ENCODE results near the gene GNAI3.
A peak's percentile ranks its signal among the peaks of the same experiment; 100 is the strongest.

The GNAI3 gene

DNA sequence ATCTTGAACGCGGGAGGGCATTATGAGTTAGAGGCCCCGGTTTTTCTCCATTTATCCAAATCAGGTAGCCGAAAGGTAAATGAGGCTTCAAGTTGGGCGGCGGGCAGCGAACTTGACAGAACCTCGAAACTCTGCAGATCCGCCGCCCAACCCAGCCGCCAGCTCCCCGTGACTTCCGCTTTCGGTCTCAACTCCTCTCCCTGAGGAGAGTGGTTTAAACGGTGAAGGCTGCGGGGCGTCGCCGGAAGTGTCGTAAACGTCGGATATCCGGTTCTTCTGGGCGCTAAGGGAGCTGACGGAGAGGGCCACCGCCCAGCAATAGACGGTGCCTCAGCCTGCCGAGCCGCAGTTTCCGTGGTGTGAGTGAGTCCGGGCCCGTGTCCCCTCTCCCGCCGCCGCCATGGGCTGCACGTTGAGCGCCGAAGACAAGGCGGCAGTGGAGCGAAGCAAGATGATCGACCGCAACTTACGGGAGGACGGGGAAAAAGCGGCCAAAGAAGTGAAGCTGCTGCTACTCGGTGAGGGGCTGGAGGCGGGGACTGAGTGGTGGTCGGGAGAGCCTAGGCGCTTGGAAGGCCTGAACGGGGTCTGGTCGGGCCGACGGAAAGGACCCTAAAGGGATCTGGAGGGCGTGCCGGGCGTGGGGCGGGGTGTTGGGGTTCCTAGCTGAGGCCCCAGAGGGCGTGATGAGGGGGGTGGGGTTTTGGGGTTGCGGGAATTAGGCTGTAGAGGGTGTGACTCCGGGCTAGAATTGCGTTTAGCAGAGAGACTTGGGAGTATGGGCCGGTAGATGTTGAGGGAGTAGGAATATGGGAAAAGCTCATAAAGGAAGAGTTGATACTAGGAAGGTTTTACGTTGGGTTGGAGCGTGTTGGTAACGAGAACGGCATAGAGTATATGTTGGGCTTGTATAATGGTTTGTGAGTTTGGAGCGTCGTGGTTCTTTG, at the start of gene GNAI3:
TSS of gene GNAI3 (plus strand) at position 295 of the 947 bp plus-strand sequence. CDS start at position 401, 106 bp downstream.
- peak; percentile 86 for DNase-seq (ENCODE audit: low read depth, low spot score)

DNA sequence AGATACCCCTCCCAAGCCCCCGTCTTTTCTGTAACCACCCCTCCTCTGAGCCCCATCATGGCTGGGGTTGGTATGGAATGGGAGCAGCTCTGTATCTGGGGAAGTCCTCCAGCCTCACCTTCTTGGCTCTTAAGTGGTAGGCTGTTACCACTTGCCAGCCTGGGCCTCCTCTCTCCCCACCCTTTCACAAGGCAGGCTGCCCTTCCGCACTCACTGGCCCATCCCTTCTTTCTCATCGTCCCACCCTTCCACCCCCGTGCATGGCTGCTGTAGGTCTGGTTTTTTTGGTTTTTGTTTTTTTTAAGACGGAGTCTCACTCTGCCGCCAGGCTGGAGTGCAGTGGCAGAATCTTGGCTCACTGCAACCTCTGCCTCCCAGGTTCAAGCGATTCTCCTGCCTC, 49.3 kb upstream of the GNAI3 start:
- DNase-seq (ENCODE audit: low read depth, low spot score), result no peak

DNA sequence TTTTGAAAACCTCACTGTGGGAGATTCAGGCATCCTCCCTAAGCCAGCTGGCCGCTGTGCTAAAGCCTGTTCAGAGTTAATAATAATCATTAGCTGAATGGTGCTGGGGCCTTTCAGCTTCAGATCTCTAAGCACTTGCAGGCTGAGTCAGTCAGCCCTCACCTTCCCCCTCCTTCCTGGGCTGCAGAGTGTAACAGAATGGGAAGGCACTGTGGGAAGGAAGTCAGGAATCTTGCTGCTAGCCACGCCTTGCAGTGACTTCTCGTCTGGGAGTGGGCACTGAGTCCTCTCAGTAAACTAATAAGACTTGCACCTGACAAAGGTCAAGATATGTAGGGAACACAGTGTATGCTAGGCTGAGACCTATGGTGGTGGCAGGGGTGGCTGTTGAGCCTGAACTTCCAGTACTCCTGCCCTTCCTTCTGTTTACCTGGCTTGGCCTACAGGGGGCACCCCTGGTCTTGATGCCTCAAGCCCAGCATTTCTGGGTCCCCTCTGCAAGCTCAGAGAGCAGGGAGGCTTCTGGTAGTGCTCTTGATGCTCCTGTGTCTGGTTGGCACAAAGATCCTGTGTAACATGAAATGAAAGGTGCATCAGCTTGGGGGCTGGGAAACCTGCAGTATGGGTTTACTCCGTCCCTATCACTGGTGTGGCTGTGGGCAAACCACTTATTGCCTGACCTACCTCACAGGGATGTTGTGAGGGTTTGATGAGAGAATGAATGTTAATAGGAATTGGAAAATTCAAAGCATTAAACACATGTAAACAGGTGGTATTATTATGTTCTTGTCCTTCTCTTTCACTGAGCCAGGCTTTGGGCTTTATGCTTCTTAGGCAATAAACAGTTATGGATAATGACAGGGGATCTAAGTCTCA, 48.5 kb upstream of the GNAI3 start:
- no peak for DNase-seq (ENCODE audit: low read depth, low spot score)

DNA sequence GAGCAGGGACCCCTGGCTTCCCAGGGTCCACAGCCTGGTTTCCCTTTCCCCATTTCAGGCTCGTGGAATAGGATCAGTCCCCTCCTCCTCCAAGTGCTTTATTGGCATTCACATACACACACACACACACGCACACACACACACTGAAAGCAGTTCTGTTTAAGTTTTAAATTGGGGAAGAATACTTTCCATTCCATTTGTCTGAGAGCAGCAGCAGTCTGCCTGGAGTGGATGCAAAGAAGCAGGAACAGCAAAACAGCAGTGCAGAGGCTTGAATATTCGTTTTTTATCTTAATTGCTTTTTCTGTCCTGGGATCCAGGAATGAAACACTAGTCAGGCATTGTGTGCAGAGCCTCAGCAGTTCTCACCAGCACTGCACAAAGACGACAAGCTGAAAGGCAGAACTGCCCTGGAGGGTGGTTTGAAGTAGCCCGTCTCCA, 47.5 kb upstream of the GNAI3 start:
- no peak for DNase-seq (ENCODE audit: low read depth, low spot score)

- no peak for DNase-seq (ENCODE audit: low read depth, low spot score)
Observed at GRCh38 chr1:109501644-109502363, 46.6 kb upstream of the GNAI3 start.

- no peak for DNase-seq (ENCODE audit: low read depth, low spot score)
Observed at GRCh38 chr1:109502364-109502851, 46.0 kb upstream of the GNAI3 start.

- no peak for DNase-seq (ENCODE audit: low read depth, low spot score)
Observed at GRCh38 chr1:109503935-109504334, 44.5 kb upstream of the GNAI3 start.

- DNase-seq (ENCODE audit: low read depth, low spot score), result no peak
Observed at GRCh38 chr1:109504974-109505373, 43.4 kb upstream of the GNAI3 start.

- no peak for DNase-seq (ENCODE audit: low read depth, low spot score)
Observed at GRCh38 chr1:109508001-109508872, 40.2 kb upstream of the GNAI3 start.

DNA sequence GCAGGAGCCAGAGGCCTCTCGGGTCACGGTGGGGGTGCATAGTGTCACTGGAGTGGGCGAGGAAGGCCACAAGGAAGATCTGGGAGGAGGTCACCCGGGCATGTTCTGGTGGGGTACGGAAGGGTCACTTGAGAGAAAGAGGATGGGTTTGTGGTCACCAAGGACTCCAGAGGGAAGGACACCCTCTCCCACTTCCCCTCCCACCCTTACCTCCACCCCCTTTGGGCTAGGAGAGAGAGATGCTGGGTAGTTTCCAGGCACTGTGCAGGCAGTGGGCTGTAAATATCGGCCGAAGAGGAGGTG, 39.6 kb upstream of the GNAI3 start:
- DNase-seq (ENCODE audit: low read depth, low spot score), result no peak

DNA sequence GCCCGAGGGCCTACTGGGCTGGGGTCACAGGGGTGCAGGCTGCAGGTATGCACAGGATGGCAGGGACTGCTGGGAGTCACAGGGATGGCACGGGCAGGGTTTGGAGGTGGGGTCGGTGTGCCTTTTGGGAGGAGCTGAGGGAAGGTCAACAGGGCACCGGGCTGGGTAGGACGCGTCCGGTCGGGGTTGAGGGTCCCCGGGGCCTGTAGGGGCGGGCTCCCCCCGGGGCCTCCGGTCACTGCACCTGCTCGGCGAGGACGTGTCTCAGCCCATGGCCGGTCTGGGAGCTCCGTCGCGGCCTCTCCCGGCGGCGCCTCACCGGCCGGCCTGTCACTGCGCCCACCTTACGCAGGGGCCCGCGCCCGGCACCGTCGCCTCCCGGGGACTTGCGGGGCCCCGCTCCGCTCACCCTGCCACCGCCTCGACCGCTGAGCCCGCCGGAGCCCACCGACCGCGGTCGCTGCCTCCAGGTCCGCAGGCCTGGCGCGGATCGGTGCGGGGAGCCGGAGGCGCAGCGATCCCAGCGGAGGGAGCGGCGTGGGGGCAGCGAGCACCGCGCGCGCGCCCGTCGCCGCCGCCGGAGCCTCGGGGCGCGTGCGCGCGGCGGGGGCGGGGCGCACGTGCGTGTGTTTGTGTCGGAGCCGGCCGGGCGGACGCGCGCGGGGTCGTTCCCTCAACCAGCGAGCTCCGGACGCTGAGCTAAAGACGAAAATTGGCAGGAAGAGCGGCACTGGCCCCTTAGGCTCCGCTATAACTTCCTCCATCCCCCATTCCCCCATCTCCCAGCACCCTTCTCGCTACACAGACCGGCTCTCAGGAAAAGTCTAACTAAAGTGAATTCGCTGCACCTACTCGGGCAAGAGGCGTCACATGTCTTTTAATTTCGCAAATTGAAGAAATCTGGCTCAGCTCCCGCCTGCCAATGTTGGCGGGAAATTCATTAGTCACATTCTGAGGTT, 39.0 kb upstream of the GNAI3 start, which contains the start of gene AMIGO1:
TSS of gene AMIGO1 (minus strand) at position 552 of the 959 bp plus-strand sequence. CDS start 815 bp downstream, outside the sequence.
- no peak for DNase-seq (ENCODE audit: low read depth, low spot score)

GRCh38 chr1:109513110-109513710, 35.2 kb upstream of the GNAI3 start:
- DNase-seq (ENCODE audit: low read depth, low spot score), result no peak

GRCh38 chr1:109514846-109515245, 33.6 kb upstream of the GNAI3 start:
- DNase-seq (ENCODE audit: low read depth, low spot score), result no peak

- no peak for DNase-seq (ENCODE audit: low read depth, low spot score)
Observed at GRCh38 chr1:109516872-109517271, 31.5 kb upstream of the GNAI3 start.

- DNase-seq (ENCODE audit: low read depth, low spot score), result no peak
Observed at GRCh38 chr1:109517337-109517736, 31.1 kb upstream of the GNAI3 start.

GRCh38 chr1:109521002-109521951, 27.1 kb upstream of the GNAI3 start:
- DNase-seq (ENCODE audit: low read depth, low spot score), result no peak

DNA sequence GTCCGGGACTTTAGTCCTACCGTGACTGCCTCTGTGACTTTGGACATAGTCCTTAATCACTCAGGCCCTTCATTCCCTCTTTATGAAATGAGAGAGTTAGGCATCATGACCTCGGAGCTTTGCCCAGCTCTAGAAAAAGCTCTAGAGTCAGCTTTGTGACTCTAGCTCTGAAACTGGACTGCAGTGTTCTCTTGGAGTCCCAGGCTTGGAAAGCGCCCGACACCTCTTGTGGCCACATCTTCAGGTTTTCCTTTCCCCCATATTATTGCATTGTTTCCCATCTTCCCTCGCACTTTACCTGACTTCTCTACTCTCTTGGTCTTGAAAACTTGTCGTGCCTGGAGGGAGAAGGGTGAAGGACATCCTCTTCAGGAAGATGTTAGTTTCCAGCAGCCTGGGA, 26.4 kb upstream of the GNAI3 start:
- DNase-seq (ENCODE audit: low read depth, low spot score), result no peak

GRCh38 chr1:109523706-109524105, 24.7 kb upstream of the GNAI3 start:
- no peak for DNase-seq (ENCODE audit: low read depth, low spot score)

All from iPS DF 19.7 (cell line).